ENCODE data around the gene AP4S1.

GRCh38 chr14:31045501-31046080 is 20.1 kb downstream of the AP4S1 start:
- TF ChIP-seq, protein P1, sequence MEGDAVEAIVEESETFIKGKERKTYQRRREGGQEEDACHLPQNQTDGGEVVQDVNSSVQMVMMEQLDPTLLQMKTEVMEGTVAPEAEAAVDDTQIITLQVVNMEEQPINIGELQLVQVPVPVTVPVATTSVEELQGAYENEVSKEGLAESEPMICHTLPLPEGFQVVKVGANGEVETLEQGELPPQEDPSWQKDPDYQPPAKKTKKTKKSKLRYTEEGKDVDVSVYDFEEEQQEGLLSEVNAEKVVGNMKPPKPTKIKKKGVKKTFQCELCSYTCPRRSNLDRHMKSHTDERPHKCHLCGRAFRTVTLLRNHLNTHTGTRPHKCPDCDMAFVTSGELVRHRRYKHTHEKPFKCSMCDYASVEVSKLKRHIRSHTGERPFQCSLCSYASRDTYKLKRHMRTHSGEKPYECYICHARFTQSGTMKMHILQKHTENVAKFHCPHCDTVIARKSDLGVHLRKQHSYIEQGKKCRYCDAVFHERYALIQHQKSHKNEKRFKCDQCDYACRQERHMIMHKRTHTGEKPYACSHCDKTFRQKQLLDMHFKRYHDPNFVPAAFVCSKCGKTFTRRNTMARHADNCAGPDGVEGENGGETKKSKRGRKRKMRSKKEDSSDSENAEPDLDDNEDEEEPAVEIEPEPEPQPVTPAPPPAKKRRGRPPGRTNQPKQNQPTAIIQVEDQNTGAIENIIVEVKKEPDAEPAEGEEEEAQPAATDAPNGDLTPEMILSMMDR (IDR thresholded peaks at IDR 0.05 in 8 of 11, conservative IDR thresholded peaks at IDR 0.05 in 3 of 11) = no peak
- no peak for TF ChIP-seq POLR2A (IDR thresholded peaks at IDR 0.05)
- no peak for TF ChIP-seq POLR2AphosphoS5 (IDR thresholded peaks at IDR 0.05)
